Measurements from ENCODE around the gene POFUT2.

Gene POFUT2

GRCh38 chr21:45262041-45262581, 25.6 kb downstream of the POFUT2 start:
- DNase-seq (ENCODE audit: low read depth): no peak

DNA sequence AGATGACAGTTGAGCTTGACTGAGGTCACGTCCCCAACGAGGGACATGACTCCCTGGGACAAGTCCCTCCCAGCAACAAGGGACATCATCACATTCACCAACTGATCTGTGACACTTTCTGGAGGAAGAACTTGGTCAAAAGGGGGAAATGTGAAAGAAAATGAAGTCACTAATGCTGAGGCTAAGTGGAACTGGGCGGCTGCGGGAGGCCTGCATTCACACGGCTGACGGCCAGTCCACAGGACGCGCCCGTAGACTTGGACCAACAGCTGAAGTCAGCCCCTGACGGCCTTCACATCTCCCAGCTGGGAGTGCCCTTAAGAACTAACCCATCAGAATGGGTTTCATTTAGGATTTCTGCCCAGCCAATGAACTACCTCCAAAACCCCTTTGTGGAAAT, 26.6 kb downstream of the POFUT2 start:
- DNase-seq (ENCODE audit: low read depth): no peak

GRCh38 chr21:45260191-45260825, 27.4 kb downstream of the POFUT2 start:
- DNase-seq (ENCODE audit: low read depth): no peak

DNA sequence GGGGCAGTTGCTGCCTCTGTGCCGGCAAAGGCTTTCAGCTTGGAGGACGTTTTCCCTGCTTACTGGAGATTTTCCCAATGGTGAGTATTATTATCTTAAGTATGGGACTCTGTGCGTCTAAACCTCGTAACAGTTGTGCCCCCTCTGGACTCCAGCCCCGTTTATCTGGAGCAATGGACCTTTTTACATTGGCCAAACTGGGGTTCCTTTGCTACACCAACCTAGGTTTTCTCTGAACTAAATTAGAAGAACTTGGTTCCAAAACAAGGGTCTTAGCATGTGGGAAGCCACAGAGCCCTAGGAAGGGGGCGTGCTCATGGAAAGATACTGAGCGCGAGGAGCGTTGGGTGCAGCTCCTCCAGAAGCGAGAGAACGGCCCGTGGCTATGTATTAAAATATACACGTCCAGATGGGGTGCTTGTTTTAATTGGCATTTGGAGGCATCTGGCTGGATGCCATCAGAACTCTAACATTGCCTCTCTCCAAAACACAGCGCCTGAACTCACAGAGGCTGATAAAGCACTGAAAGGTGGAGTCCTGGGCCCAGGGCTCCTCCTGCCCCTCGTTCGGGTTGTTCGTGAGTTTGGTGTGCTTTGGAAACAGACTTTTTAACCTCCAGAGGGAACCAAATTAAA, 28.4 kb downstream of the POFUT2 start:
- DNase-seq (ENCODE audit: low read depth): no peak

- no peak for DNase-seq (ENCODE audit: low read depth)
Measured at GRCh38 chr21:45258466-45258865, 29.2 kb downstream of the POFUT2 start.

DNA sequence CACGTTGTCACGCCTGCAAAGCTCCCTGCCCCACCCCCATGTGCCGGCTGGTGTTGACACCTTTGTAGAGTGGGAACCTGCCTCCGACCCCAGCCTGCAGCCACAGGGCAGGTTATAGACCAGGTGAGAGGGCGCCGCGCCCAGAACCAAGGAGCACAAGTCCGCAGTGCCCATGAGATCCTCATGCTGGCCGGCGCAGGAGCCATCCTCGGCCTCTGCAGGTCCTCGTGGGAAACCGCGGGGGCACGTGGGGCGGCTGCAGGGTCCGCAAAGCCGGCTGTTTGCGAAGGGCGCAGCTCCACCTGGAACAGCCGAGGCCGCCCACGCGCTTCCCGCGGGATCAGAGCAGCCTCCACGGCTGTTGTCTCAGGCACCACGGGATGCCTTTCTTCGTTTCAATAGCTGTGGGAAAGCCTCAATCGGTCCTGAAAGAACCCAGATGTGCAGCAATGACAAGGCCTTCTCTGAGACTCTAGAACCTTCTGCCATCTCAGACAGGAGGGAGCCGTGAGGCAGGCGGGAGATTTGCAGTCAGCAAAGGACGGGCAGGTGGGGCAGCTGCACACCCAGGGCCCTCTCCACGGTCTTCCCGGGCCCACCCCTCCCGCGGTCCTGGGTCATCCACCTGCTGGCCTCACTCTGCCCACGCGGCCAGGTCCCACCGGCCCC, 29.9 kb downstream of the POFUT2 start:
- DNase-seq (ENCODE audit: low read depth): no peak

DNA sequence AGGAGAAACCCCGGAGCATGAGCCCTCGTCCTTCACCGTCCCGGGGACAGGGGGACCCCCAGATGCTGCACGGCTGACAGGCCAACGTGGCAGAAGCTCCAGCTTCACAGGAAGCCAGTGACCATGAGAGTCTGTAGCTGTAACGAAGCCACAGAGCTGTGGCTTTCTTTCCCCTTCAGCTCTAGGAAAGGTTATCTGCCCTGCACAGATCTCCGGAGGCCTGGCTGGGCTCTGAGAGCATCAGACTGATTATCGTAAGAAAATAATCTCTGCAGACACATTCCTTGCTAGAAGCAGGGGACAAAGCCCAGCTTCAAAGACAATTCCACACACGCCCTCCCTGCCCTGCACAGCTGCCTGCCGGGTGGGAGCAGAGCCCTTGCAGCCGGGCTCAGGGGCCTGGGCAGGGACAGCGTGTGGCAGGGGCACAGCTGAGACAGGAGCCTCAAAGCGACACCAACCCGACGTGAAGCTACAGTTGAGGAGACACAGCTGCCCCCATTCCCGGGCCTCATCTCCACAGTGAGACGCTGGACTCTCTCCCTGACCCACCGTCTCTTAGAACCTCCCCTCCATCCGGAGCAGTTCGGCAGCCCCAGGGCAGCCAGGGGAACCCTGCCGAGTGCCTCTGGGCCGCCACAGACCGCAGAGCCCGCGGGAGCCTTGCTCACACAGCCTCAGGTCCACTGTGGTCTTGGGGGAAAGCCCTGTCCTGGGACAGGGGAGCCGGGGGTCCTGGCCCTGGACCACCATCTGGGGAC, 30.6 kb downstream of the POFUT2 start:
- DNase-seq (ENCODE audit: low read depth): peak; percentile 14

DNA sequence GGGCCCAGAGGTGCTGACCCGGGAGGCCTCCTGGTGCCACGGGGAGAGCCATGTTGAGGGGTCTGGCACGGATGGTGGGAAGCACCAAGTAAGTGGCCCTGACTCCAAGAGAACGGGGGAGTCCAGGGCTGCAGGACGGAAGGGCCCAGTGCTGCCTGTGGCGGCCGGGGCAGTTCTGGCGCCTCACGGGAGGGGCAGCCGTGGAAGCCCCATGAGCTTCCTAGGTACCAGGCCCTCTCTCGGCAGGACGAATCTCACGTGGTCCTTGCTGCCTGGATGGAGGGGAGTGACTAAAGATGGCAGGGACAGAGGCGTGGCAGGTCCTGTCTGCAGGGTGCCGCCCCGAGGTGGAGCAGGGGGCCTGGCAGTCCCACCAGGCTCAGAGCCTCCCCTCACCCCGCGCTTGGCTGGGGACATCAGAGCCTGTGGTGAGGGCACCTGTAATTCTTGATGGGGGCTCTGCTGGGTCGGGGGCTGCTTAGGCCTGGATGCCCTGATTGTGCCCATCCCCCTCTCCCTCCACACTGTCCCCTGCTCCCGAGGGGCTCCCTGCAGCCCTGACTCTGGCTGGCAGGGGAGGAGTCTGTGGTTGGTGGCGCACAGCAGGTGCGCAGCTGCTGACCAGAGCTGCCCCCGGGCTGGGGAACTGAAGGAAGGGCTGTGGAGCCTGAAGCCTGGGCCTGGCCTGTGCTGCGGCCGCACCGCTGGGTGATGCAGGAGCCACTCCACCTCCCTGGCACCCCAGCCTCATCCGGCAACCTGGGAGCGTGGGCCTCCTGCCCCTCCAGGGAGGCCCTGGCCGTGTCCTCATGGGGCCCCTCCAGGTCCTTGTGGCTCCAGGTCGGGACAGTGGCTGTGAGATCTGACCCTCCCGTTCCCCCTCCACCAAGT, 31.4 kb downstream of the POFUT2 start:
- DNase-seq (ENCODE audit: low read depth): no peak

GRCh38 chr21:45255381-45256020, 32.2 kb downstream of the POFUT2 start:
- DNase-seq (ENCODE audit: low read depth): no peak

DNA sequence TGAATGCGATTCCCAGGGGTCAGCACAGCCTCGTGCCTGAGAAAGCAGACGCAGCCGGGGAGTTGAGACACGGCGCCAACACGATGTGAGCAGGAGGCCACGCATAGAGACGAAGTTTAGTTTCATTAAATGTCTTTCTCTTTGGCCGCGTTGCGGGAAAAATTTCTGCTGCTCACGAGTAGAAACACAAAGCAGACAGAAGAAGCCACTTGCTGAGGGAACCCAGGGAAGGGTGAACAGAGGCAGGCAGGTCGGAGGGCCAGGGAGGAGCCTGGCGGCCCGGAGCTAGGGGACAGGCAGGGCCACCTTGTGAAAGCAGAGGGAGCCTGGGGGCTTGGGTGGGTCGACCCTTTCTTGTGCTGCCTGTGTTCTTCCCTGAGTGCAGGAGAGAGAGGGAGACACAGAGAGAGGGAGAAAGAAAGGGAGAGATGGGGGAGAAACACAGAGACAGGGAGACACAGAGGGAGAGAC, 33.2 kb downstream of the POFUT2 start:
- DNase-seq (ENCODE audit: low read depth): no peak

GRCh38 chr21:45253633-45254459, 33.8 kb downstream of the POFUT2 start:
- DNase-seq (ENCODE audit: low read depth): no peak

GRCh38 chr21:45253180-45253579, 34.5 kb downstream of the POFUT2 start:
- peak; percentile 22 for DNase-seq (ENCODE audit: low read depth)

GRCh38 chr21:45252448-45252925, 35.2 kb downstream of the POFUT2 start:
- no peak for DNase-seq (ENCODE audit: low read depth)

GRCh38 chr21:45251635-45252447, 35.9 kb downstream of the POFUT2 start:
- no peak for DNase-seq (ENCODE audit: low read depth)

GRCh38 chr21:45250914-45251634, 36.6 kb downstream of the POFUT2 start:
- no peak for DNase-seq (ENCODE audit: low read depth)

DNA sequence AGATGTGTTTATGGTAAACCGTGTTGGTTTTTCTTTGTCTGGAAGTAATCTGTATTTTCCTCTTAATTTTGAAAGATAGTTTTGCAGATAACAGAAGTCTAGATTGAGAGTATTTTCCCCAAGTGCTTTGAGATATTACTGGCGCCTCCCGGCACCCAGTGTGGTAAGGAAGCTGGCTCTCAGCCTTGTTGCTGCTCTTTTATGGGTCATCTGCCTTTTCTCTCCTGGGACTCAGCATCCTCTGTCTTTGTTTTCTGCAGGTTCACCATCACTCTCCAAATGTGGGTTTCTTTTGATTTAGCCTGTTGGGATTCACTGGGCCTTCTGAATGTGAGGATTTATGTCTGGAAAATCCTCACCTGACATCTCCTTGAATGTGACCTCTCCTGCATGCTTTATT, 37.4 kb downstream of the POFUT2 start:
- no peak for DNase-seq (ENCODE audit: low read depth)

GRCh38 chr21:45249626-45250025, 38.1 kb downstream of the POFUT2 start:
- no peak for DNase-seq (ENCODE audit: low read depth)

- DNase-seq (ENCODE audit: low read depth): no peak
Measured at GRCh38 chr21:45248893-45249381, 38.8 kb downstream of the POFUT2 start.
